GM18498 (cell line): ENCODE data around the gene ZFYVE28.

Experiments used
- ATAC-seq: cut with Tn5 transposase; IDR thresholded peaks from one replicate; pipeline ENCODE4 v1.9.1; 2021; ENCODE audit warnings: mild to moderate bottlenecking, moderate library complexity; ENCODE audit not compliant: unreplicated experiment

Gene ZFYVE28

GRCh38 chr4:2335729-2336101 is 82.7 kb downstream of the ZFYVE28 start:
- no peak for ATAC-seq

- no peak for ATAC-seq
Observed at GRCh38 chr4:2334826-2335728, 83.4 kb downstream of the ZFYVE28 start.

GRCh38 chr4:2333916-2334644 is 84.4 kb downstream of the ZFYVE28 start:
- ATAC-seq: no peak

- ATAC-seq: no peak
Observed at GRCh38 chr4:2333356-2333841, 85.0 kb downstream of the ZFYVE28 start.

- ATAC-seq: no peak
Observed at GRCh38 chr4:2332976-2333319, 85.5 kb downstream of the ZFYVE28 start.

GRCh38 chr4:2332201-2332975 is 86.1 kb downstream of the ZFYVE28 start:
- ATAC-seq: no peak

- no peak for ATAC-seq
Observed at GRCh38 chr4:2331519-2332200, 86.8 kb downstream of the ZFYVE28 start.

- no peak for ATAC-seq
Observed at GRCh38 chr4:2331043-2331420, 87.4 kb downstream of the ZFYVE28 start.

GRCh38 chr4:2330091-2331042 is 88.1 kb downstream of the ZFYVE28 start:
- ATAC-seq: no peak

GRCh38 chr4:2327579-2327978 is 90.9 kb downstream of the ZFYVE28 start:
- no peak for ATAC-seq

GRCh38 chr4:2324891-2325290 is 93.6 kb downstream of the ZFYVE28 start:
- no peak for ATAC-seq

- no peak for ATAC-seq
Observed at GRCh38 chr4:2322841-2323240, 95.6 kb downstream of the ZFYVE28 start.

- no peak for ATAC-seq
Observed at GRCh38 chr4:2322227-2322626, 96.2 kb downstream of the ZFYVE28 start.

- ATAC-seq: no peak
Observed at GRCh38 chr4:2321279-2322196, 96.9 kb downstream of the ZFYVE28 start.

- ATAC-seq: no peak
Observed at GRCh38 chr4:2320746-2321145, 97.7 kb downstream of the ZFYVE28 start.

GRCh38 chr4:2320152-2320551 is 98.3 kb downstream of the ZFYVE28 start:
- ATAC-seq: no peak

- ATAC-seq: no peak
Observed at GRCh38 chr4:2318885-2319284, 99.6 kb downstream of the ZFYVE28 start.

GRCh38 chr4:2318476-2318875 is 100.0 kb downstream of the ZFYVE28 start:
- ATAC-seq: no peak

- no peak for ATAC-seq
Observed at GRCh38 chr4:2313366-2313765, 105.1 kb downstream of the ZFYVE28 start.
